ENCODE results near the gene FUT1.
"Not testable (repeated sequence)": the region's sequence is repeated elsewhere in the genome, so short reads cannot be mapped to it uniquely, and the experiment has no call there.

GRCh38 chr19:48787331-48787730, 34.9 kb upstream of the FUT1 start:
- TF ChIP-seq CTCF (IDR thresholded peaks at IDR 0.05); POLR2AphosphoS5 (IDR thresholded peaks at IDR 0.05); POLR2A (IDR thresholded peaks at IDR 0.05); EP300 (IDR thresholded peaks at IDR 0.05; ENCODE audit: low read depth): not testable (repeated sequence)
